Kidney (tissue), 14 donors: ENCODE measurements around the gene PIP4K2A. TPM values are rescaled to one million over a fixed set of nuclear protein-coding genes. Genes with fewer than 3 reads are reported as not detected.
A peak's percentile ranks its signal among the peaks of the same experiment; 100 is the strongest.

Experiments used
- DNase-seq, 5 donors: peaks; one replicate each; pipeline ENCODE4 v3.0.0-alpha.2; 2013 to 2020
- FAIRE-seq: peaks from 2 replicates; lab custom pipeline; 2012; peaks lifted over from hg19 to GRCh38; lab: Jason Lieb, UNC
- H3K27ac ChIP-seq, 2 donors: one replicate each; pipeline ENCODE4 v1.7.0; 2013; ENCODE audit warnings: low read depth in 2 of 2, low read length in 2 of 2, inconsistent platforms in 1 of 2
- H3K27me3 ChIP-seq: one replicate; pipeline ENCODE4 v1.7.1; 2013; ENCODE audit warnings: low read length, inconsistent platforms; ENCODE audit not compliant: control insufficient read depth, insufficient read depth
- H3K36me3 ChIP-seq, 3 donors: one replicate each; pipeline versions ENCODE4 v1.7.0 to v1.7.1; 2013; ENCODE audit warnings: low read length in 3 of 3, control low read depth in 1 of 3, inconsistent platforms in 1 of 3; ENCODE audit not compliant: insufficient read depth in 3 of 3, control insufficient read depth in 2 of 3
- H3K4me1 ChIP-seq, 3 donors: one replicate each; pipeline versions ENCODE4 v1.7.0 to v1.7.1; 2013; ENCODE audit warnings: low read length in 3 of 3, inconsistent platforms in 1 of 3, low read depth in 1 of 3; ENCODE audit not compliant: control insufficient read depth in 2 of 3, insufficient read depth in 2 of 3
- H3K4me3 ChIP-seq, 3 donors: one replicate each; pipeline versions ENCODE4 v1.7.0 to v1.8.1; 2013; ENCODE audit warnings: low read length in 3 of 3, control low read depth in 1 of 3, inconsistent platforms in 1 of 3
- H3K9ac ChIP-seq, 3 donors: one replicate each; pipeline versions ENCODE4 v1.7.0 to v1.7.1; 2013; ENCODE audit warnings: low read length in 3 of 3, control low read depth in 1 of 3, inconsistent platforms in 1 of 3
- H3K9me3 ChIP-seq, 3 donors: one replicate each; pipeline versions ENCODE4 v1.7.0 to v1.7.1; 2013; ENCODE audit warnings: low read length in 3 of 3, control low read depth in 1 of 3, inconsistent platforms in 1 of 3; ENCODE audit not compliant: control insufficient read depth in 2 of 3, insufficient read depth in 1 of 3
- intact Hi-C: fragments of 100-400 bp; cut with DNase I; formaldehyde crosslinking; loops from one replicate; pipeline ENCODE4 v1.11.1; 2022
- polyA plus RNA-seq: library from polyadenylated mRNA; stranded (reverse); fragments of 350-450 nt; fragmentation: Illumina TruSeq; extraction: RNeasy Lipid Tissue Mini Kit (QIAGEN cat#74804); gene quantifications from one replicate; pipeline ENCODE4 v1.2.3, GENCODE V29; 2014; ENCODE audit warnings: low read depth, low replicate concordance; ENCODE audit not compliant: insufficient read depth
- total RNA-seq: library from RNA; stranded (reverse); fragmentation: NEBNext Ultra II Directional; extraction: Animal tissue kit (Norgen Biotek cat#: 25700); gene quantifications from one replicate; pipeline ENCODE4 v1.2.1, GENCODE V29; 2021
- TF ChIP-seq, protein P1 (sequence below): IDR thresholded peaks from 3 replicates; pipeline ENCODE4 v1.5.1; 2012; ENCODE audit warnings: mild to moderate bottlenecking, moderate library complexity, borderline replicate concordance; ENCODE audit not compliant: insufficient read depth; ENCODE audit errors: extremely low read depth
- donor health status: control.
- donor health status: control.
- donor health status: control.
- donor health status: control.
- donor health status: control.
- donor health status: DM: yes; HTN: yes; CAD: no.
- donor health status: Normal renal cell carcinoma (clear cell type).

Gene PIP4K2A
- total and polyA plus RNA-seq, 2 donors from 2014 or later: 12.2 to 54.6 TPM

DNA sequence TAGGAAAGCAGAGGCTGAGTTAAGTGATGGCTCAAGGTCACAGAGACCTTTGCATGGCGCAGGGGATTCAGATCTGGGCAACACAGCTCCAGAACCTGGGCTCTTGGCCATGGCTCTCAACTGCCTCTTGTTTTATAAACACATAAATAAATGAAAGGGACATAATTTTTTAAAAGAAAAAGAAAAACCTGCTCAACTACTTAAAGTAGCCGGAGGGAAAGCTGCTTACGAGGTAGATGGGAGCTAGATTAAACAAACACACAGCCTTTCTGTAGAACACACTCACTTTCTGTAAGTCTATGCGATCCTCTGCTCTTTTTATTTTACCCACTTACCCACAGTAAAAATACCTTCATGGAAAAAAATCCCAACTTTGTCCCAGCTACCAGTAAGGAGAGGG is 81.3 kb downstream of the PIP4K2A start:
- TF ChIP-seq, protein P1, sequence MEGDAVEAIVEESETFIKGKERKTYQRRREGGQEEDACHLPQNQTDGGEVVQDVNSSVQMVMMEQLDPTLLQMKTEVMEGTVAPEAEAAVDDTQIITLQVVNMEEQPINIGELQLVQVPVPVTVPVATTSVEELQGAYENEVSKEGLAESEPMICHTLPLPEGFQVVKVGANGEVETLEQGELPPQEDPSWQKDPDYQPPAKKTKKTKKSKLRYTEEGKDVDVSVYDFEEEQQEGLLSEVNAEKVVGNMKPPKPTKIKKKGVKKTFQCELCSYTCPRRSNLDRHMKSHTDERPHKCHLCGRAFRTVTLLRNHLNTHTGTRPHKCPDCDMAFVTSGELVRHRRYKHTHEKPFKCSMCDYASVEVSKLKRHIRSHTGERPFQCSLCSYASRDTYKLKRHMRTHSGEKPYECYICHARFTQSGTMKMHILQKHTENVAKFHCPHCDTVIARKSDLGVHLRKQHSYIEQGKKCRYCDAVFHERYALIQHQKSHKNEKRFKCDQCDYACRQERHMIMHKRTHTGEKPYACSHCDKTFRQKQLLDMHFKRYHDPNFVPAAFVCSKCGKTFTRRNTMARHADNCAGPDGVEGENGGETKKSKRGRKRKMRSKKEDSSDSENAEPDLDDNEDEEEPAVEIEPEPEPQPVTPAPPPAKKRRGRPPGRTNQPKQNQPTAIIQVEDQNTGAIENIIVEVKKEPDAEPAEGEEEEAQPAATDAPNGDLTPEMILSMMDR: no peak
- DNase-seq (no peak), FAIRE-seq (no peak)
- intact Hi-C loops: no loop called here
- no peaks in the 10 kb centered on the region for H3K9me3 ChIP-seq
- no peaks in the 10 kb centered on the region for H3K36me3 ChIP-seq
- no peak overlapping the region for H3K4me3 ChIP-seq
- H3K27me3 ChIP-seq: no peaks in the 10 kb centered on the region
- H3K4me1 ChIP-seq: peaks cover 0 to 16% (median 12%) of the 10 kb centered on the region in 3 donors
- no peak overlapping the region for H3K9ac ChIP-seq
- H3K27ac ChIP-seq: peak overlapping the region in 1 of 2 donors; percentile 66

DNA sequence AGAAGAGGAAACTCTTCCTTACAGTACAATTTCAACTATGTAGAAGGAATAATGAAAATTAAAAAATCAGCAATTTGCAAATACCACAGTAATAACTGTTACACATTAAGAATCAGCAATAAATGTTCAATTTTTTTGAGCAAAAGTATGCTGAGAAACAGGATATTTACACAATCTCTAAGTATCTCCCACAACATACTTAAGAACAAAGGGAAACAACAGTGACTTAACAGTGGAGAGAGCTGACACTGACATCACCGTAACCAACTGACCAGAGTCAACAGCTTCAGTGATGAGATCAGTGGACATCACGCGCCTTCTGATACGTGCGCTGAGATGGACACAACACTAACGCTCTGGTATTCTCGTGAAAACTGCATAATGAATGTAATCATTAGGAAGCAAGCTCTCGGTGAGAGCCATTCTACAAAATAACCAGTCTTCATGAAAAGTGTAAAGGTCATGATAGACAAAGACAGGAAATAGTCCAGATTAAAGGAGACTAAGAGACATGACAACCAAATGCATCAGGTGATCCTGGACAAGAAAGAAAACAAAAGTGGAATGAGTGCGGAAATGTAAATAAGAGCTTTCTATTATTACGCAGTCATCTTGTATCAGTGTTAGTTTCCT is 82.6 kb downstream of the PIP4K2A start:
- H3K27ac ChIP-seq: peak overlapping the region; percentile 15 to 34
- no peak overlapping the region for H3K4me3 ChIP-seq
- DNase-seq (peak in 1 of 5 donors; percentile 49), FAIRE-seq (no peak)
- intact Hi-C loops: no loop called here
- TF ChIP-seq, protein P1: no peak
- no peaks in the 10 kb centered on the region for H3K36me3 ChIP-seq
- H3K9me3 ChIP-seq: no peaks in the 10 kb centered on the region
- no peak overlapping the region for H3K9ac ChIP-seq
- H3K27me3 ChIP-seq: no peaks in the 10 kb centered on the region
- H3K4me1 ChIP-seq: peaks cover 0 to 17% (median 16%) of the 10 kb centered on the region in 3 donors

DNA sequence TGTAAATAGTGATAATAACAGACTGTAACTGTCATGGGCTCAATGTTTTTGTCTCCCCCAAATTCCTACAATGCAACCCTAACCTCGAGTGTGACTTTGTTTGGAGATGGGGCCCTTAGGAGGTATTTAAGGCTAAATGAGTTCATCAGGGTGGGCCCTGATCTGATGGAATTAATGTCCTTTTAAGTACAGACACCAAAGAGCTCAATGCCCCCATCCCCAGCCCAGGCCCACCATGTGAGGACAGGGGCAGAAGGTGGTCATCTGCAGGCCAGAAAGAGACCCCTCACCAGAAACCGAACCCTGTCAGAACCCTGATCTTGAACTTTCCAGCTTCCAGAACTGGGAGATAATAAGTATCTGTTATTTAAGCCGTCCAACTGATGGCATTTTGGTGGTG is 83.2 kb downstream of the PIP4K2A start:
- Histone ChIP-seq H3K36me3 (no peaks in the 10 kb centered on the region), H3K4me1 (peaks cover 0 to 22% (median 16%) of the 10 kb centered on the region in 3 donors), H3K27me3 (no peaks in the 10 kb centered on the region), H3K4me3 (no peak overlapping the region), H3K9ac (no peak overlapping the region), H3K27ac (peak overlapping the region; percentile 15 to 39), H3K9me3 (no peaks in the 10 kb centered on the region)
- TF ChIP-seq, protein P1: no peak
- FAIRE-seq (no peak), DNase-seq (peak in 1 of 5 donors; percentile 29)
- intact Hi-C loops: no loop called here
